NCI-H1092 (cell line): Measurements from ENCODE around the gene TMEM178A.
"Not testable (repeated sequence)": the region's sequence is repeated elsewhere in the genome, so short reads cannot be mapped to it uniquely, and the experiment has no call there.

Experiments
- DNase-seq: peaks from one replicate; lab custom pipeline; 2025; lab: John Stamatoyannopoulos, UW

The TMEM178A gene

GRCh38 chr2:39715822-39716221 is 50.1 kb downstream of the TMEM178A start:
- no peak for DNase-seq

- DNase-seq = no peak
Measured at GRCh38 chr2:39717067-39717466, 51.4 kb downstream of the TMEM178A start.

- no peak for DNase-seq
Measured at GRCh38 chr2:39718483-39718882, 52.8 kb downstream of the TMEM178A start.

DNA sequence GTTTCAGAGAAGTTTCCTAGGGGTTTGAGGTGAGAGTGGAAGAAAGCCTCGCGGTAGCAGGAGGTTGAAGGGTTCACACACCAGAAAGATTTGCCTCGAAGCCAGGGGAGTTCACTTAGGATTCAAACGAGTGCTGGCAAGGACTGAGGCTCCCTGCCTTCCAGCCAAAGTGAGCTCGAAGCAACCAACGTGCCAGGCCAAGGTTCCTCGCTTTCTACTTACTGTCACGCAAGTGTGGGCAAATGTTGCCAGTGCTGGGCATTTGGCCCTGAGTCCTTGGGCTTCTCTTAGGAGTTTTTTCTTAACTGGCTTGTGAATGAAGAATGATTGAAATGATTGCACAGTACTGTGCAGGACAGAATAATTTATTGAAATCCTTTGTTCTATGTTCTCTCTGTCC is 53.6 kb downstream of the TMEM178A start:
- no peak for DNase-seq

- DNase-seq = no peak
Measured at GRCh38 chr2:39720970-39721369, 55.3 kb downstream of the TMEM178A start.

DNA sequence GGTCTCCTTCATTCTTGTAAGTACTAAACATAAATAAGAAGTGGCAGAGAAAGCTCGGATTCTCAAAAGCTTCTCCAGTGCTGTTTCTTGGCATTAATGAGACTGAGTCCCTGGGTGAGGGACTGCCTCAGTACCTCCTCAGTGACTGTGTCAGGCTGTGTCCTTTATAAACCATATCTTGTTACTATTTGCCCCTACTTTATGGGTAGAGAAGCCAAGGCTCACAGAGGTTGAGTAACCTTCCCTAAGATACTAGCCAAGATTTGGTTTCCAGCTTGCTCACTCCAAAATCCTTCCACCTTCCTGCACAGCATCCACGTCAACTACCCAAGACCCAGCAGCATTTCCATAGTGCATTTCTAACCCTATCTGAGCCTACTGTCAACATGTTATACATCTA is 57.8 kb downstream of the TMEM178A start:
- no peak for DNase-seq

- DNase-seq = no peak
Measured at GRCh38 chr2:39723946-39724827, 58.5 kb downstream of the TMEM178A start.

GRCh38 chr2:39724828-39725144 is 59.1 kb downstream of the TMEM178A start:
- no peak for DNase-seq

DNA sequence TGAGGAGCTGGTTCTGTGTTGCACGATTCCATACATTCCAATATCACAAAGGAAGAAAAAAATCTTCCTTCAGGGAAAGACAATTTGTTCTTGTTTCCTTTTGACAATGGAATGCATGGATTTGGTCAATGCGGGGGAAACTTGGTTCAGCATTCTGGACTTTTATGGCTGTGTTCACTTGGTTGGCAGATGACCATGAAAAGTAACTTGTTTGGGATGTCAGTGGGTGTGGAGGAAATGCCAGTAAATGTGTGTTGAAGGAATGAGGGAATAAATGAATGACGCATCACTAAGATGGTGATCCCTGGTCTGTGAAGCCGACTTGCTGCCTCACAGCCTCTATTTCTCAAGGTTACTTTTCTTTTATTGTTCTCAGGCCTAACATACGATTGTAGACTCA is 59.7 kb downstream of the TMEM178A start:
- no peak for DNase-seq

DNA sequence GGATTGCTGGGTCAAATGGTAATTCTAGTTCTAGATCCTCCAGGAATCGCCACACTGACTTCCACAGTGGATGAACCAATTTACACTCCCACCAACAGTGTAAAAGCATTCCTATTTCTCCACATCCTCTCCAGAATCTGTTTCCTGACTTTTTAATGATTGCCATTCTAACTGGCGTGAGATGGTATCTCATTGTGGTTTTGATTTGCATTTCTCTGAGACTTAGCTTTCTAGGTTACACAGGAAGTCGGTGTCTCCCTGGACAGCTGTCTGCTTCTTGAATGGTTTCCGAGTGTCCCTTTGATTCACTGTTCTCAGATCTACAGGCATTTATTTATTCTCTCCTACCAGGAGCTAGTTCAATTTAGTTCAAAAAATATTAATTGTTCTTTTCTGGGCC is 62.4 kb downstream of the TMEM178A start:
- DNase-seq = not testable (repeated sequence)

DNA sequence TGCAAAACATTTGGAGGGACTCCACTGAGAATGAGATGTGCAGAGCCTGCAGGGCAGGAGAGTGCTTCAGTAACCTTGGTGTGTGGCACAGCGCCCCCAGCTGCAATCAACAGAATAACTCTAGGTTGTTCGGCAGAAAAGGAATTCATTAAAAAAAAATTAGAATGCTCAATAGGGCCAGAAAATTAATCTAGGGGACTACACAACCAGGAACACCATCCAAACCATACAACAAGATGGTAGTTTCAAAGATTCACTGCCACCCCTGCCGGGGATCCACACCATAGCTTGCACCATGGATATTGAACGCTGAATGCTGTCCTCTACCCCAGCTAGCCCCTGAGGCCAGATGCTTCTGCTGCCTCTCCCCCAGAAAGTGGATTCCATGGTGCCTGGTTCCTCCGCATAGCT is 63.2 kb downstream of the TMEM178A start:
- no peak for DNase-seq

GRCh38 chr2:39730276-39730675 is 64.6 kb downstream of the TMEM178A start:
- DNase-seq = no peak

DNA sequence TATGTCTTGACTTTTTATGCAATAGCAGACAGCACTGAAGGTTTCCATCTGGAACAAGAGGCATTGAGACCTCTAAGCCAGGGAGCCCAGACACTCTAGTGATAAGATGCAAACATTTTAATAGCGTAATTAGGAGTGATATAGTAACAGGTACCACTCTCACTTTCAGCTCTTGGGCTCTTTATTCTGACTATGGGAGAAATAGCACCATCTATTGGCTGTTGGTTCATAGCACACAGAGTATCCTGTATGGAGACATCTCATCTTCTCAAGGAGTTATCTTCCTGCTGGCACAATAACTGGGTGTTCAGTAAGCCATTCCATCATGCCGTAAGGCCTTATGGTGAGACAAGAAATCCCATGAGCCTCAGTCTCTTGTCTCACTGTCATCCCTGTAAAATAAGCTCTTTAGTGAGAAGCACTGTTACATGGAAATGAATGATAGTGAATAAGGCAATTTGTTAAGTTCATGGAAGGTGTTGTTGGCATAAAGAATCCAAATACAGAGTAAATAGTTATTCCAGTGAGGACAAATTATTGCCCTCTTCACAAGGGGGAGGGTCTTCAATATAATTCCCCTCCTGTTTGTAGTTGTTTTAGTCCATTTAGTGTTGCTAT is 65.1 kb downstream of the TMEM178A start:
- DNase-seq = peak; percentile 9

- no peak for DNase-seq
Measured at GRCh38 chr2:39731546-39731945, 65.8 kb downstream of the TMEM178A start.

DNA sequence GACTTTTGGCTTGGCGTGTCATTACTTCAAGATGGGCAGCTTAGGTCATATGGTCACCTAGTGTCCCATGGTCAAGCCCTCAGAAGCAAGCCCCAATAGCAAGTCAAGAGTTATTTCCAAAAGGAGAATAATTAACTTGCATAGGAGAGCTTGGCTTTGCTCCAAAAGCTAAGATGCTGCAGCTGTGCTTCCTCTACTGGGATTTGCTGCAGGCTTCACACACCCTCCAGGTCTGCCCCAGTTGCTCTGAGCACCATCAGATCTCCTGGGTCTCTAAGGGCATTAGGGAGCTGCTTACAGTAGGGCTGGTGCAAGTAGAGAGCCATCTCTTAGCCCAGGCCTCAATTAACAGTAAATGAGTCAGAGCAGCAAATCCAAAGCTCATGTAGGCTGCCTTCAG is 66.8 kb downstream of the TMEM178A start:
- DNase-seq = no peak

DNA sequence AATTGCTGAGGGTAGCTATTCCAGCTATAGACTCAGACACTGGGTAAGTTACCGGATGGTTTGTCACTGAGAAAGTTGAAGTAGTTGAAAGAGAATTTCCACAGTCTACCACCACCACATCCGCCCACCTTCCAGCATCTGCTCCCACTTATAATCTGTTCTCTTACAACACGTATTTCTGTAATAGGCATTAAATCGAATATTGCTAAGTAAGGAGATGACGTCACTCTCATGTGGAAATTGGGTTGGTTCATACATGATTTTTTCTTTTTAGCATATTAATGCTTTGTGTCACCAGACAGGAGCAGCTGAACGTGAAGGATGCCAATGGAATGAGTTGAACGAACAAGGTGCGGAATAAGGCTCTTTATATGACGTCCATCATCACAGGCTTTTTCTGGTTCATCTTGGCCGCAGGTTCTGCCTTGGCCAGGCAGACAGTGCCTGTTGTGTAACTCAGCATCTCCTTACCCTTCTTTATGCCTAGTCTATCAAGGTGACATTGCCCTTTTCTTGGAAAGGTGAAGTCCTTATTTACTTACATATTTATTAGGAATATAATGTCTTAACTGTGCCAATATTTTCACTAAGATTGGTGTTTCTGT is 67.5 kb downstream of the TMEM178A start:
- no peak for DNase-seq

GRCh38 chr2:39734445-39734844 is 68.7 kb downstream of the TMEM178A start:
- DNase-seq = no peak

DNA sequence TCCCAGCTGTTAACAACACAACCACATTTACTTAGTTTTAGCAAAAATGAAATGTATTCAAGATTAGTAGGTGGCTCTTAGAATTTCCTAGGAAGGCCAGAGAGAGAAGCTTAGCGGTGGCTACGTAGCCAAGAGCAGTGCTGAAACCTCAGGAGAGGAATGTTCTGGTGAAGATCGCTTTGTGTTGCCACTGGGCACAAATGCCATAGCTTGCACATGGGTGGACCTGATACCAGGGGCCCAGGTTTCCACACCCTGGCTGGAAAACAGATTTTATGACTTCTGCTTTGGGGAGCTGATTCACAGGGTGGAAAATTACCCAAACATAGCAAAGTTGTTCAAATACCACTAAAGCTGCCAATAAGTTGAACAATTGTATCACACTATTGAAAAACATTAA is 69.9 kb downstream of the TMEM178A start:
- DNase-seq = no peak

- no peak for DNase-seq
Measured at GRCh38 chr2:39736640-39737039, 70.9 kb downstream of the TMEM178A start.

DNA sequence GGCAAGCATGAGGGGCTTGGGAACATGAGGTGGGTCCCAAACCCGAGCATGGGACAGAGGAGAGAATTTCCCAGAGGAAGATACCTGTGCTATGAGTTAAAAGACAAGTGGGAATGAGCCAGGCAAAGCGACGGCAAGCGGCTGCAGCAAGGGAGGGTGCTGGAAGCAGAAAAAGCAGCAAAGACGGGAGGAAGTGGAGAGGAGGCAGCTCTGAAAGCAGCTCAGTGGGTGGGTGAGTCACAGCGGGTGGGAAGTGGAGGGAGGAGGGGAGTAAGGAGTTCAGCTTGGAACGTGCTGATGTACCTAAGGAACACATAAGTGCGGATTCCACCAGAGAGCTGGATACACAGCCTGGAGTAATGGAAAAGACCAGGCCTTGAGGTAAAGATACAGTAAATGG is 71.9 kb downstream of the TMEM178A start:
- DNase-seq = no peak

GRCh38 chr2:39738936-39739335 is 73.2 kb downstream of the TMEM178A start:
- no peak for DNase-seq

GRCh38 chr2:39739386-39739785 is 73.7 kb downstream of the TMEM178A start:
- no peak for DNase-seq

DNA sequence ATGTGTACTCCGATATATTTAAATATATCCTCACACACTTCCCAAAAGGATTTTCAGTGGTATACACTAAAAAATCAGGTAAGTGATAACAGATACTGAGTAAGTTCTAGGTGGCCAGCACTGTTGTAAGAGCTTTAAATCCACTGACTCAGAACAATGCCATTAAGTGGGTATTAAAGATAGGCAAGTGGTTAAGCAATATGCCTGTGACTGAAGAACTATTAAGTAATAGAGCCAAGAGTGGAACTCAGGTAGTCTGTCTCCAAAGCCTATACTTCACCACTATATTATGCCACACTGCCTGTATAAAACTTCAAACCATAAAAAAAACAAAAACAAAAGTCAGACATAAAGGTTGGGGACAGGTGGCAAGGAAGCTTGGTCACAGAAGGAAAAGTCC is 76.2 kb downstream of the TMEM178A start:
- DNase-seq = no peak
